K562 (cell line): ENCODE measurements around the gene LRRC9.

Source experiments
- GABPA ChIP-seq: fragments of 200-800 bp; sonication (Bioruptor generic); conservative IDR thresholded peaks from 2 replicates; pipeline ENCODE4 v1.6.1; 2016; ENCODE audit warnings: low read depth, missing genetic modification characterization, missing compliant biosample characterization
- JUNB ChIP-seq: fragments of 450-650 bp; formaldehyde crosslinking; conservative IDR thresholded peaks from 2 replicates; pipeline ENCODE4 v1.4.0; 2020; ENCODE audit warnings: mild to moderate bottlenecking
- SMAD3 ChIP-seq: fragments of 450-650 bp; formaldehyde crosslinking; conservative IDR thresholded peaks from 2 replicates; pipeline ENCODE4 v1.4.0; 2020; ENCODE audit warnings: mild to moderate bottlenecking
- TF ChIP-seq, protein P1 (sequence below), 3 experiments: IDR thresholded peaks in 2 of 3; conservative IDR thresholded peaks in 1 of 3; 2 replicates each; pipeline ENCODE4 v1.5.1; 2011 to 2012; ENCODE audit warnings: low read length in 3 of 3, mild to moderate bottlenecking in 3 of 3, control low read depth in 2 of 3, improper control_type of control experiment in 1 of 3, inconsistent platforms in 1 of 3, low read depth in 1 of 3, mixed read lengths in 1 of 3, moderate library complexity in 1 of 3; ENCODE audit not compliant: insufficient read depth in 2 of 3

- TF ChIP-seq, protein P1, sequence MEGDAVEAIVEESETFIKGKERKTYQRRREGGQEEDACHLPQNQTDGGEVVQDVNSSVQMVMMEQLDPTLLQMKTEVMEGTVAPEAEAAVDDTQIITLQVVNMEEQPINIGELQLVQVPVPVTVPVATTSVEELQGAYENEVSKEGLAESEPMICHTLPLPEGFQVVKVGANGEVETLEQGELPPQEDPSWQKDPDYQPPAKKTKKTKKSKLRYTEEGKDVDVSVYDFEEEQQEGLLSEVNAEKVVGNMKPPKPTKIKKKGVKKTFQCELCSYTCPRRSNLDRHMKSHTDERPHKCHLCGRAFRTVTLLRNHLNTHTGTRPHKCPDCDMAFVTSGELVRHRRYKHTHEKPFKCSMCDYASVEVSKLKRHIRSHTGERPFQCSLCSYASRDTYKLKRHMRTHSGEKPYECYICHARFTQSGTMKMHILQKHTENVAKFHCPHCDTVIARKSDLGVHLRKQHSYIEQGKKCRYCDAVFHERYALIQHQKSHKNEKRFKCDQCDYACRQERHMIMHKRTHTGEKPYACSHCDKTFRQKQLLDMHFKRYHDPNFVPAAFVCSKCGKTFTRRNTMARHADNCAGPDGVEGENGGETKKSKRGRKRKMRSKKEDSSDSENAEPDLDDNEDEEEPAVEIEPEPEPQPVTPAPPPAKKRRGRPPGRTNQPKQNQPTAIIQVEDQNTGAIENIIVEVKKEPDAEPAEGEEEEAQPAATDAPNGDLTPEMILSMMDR (IDR thresholded peaks at IDR 0.05 in 2 of 3, conservative IDR thresholded peaks at IDR 0.05 in 1 of 3; ENCODE audit: insufficient read depth in 2 of 3, low read depth in 1 of 3, low read length in 3 of 3): no peak
- TF ChIP-seq SMAD3 (CRISPR knock-in tag) (no peak), GABPA (no peak), JUNB (no peak)
Measured at GRCh38 chr14:60002819-60003492, 83.0 kb downstream of the LRRC9 start.
